Breast epithelium (tissue), 4 donors: ENCODE data around the gene TOB1. TPM values are rescaled to one million over a fixed set of nuclear protein-coding genes. Genes with fewer than 3 reads are reported as not detected.
A peak's percentile ranks its signal among the peaks of the same experiment; 100 is the strongest.

Source experiments
- DNase-seq, 2 donors: peaks; one replicate each; pipeline ENCODE4 v3.0.0-alpha.2; 2019; ENCODE audit warnings: low spot score in 2 of 2
- H3K27ac ChIP-seq, 2 donors: fragments of 200-600 bp; sonication (generic) in 1 of 2; one replicate each; pipeline ENCODE4 v1.5.1; 2016 to 2019; ENCODE audit warnings: mild to moderate bottlenecking in 1 of 2
- H3K27me3 ChIP-seq, 2 donors: fragments of 200-600 bp; sonication (generic) in 1 of 2; one replicate each; pipeline versions ENCODE4 v1.5.1 to v1.6.0; 2017 to 2019; ENCODE audit warnings: control low read depth in 1 of 2, mild to moderate bottlenecking in 1 of 2
- H3K36me3 ChIP-seq: fragments of 200-600 bp; one replicate; pipeline ENCODE4 v1.5.1; 2019
- H3K4me1 ChIP-seq, 2 donors: fragments of 200-600 bp; sonication (generic); one replicate each; pipeline ENCODE4 v1.5.1; 2016 to 2019; ENCODE audit warnings: control low read depth in 1 of 2
- H3K4me3 ChIP-seq, 3 donors: fragments of 200-600 bp; sonication (generic); 1 replicate in 2 of 3; 2 replicates in 1 of 3; pipeline ENCODE4 v1.5.1; 2016 to 2019; ENCODE audit warnings: mild to moderate bottlenecking in 3 of 3, moderate library complexity in 2 of 3
- H3K9me3 ChIP-seq, 2 donors: fragments of 200-600 bp; sonication (generic) in 1 of 2; one replicate each; pipeline ENCODE4 v1.5.1; 2016 to 2019; ENCODE audit warnings: control low read depth in 1 of 2
- POLR2A ChIP-seq: fragments of 450-650 bp; IDR thresholded peaks from one replicate; pipeline ENCODE4 v1.6.1; 2016; ENCODE audit warnings: antibody characterized with exemption, mild to moderate bottlenecking, moderate library complexity
- POLR2AphosphoS5 ChIP-seq, 3 donors: sonication (generic); formaldehyde crosslinking; IDR thresholded peaks; one replicate each; pipeline ENCODE4 v1.6.1; 2017; ENCODE audit warnings: antibody characterized with exemption in 3 of 3
- intact Hi-C: fragments of 100-400 bp; cut with DNase I; formaldehyde crosslinking; loops from one replicate; pipeline ENCODE4 v1.15.1; 2023; ENCODE audit warnings: low total_unique reads
- total RNA-seq, 3 donors: library from RNA; depleted of rRNA; stranded (reverse); fragments of >200 nt; gene quantifications; one replicate each; pipeline ENCODE4 v1.1.0, GENCODE V29; 2016
- TF ChIP-seq, protein P1 (sequence below), 3 donors: fragments of 450-650 bp; IDR thresholded peaks; one replicate each; pipeline ENCODE4 v1.5.1; 2016 to 2017; ENCODE audit warnings: antibody characterized with exemption in 3 of 3, mild to moderate bottlenecking in 3 of 3, moderate library complexity in 3 of 3

Gene TOB1
- total RNA-seq, 3 donors from 2014 or later, result 12.6 to 145 (median 54.1) TPM

DNA sequence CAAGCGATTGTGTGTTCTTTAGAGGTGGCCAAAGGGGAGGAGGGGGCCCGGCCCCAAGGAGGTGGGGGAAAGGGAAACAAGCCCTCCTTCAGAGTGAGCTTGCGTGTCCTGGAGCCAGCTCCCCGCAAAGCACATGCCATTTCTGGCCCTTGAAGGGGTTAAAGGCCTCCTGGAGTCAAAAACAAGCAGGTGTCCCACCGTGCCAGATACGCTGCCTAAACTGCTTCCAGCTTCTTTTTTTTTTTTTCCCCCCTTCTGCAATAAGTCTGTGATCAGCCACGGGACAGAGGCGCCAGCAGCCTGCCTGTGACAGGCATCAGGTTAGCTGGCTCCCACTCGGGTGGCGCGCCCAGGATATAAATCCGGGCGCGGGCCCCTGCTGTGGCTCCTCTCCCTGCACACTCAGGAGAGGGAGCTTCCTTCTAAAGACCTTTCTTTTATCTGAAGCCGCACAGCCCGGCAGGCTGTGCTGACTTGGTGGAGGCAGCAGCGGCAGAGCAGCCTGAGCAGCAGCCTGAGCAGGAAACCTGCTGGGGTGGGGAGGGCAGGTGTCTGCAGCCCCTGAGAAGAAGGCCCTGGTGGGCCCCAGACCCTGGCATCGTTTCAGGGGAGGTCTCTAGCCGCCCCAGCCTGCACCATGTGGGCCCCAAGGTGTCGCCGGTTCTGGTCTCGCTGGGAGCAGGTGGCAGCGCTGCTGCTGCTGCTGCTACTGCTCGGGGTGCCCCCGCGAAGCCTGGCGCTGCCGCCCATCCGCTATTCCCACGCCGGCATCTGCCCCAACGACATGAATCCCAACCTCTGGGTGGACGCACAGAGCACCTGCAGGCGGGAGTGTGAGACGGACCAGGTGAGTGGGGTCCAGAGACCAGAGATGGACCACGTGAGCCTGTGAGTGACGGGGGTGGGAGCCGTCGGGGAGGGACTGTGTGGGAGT, 30.6 kb downstream of the TOB1 start, which contains the start of gene WFIKKN2:
WFIKKN2 (plus strand) TSS at position 286 of the 934 bp plus-strand sequence; CDS start at position 638, 352 bp downstream.
- no peak for DNase-seq
- H3K27ac ChIP-seq, result no peak within 1 kb of the TSS
- intact Hi-C loops, result no loop called here
- no peaks in the 10 kb centered on the region for H3K36me3 ChIP-seq
- H3K9me3 ChIP-seq, result no peaks in the 10 kb centered on the region
- H3K4me1 ChIP-seq, result peaks cover 0 to 7% of the 10 kb centered on the region in 2 donors
- peak within 1 kb of the TSS; percentile 9 to 49 (median 25) for H3K4me3 ChIP-seq
- H3K27me3 ChIP-seq, result no peaks in the 10 kb centered on the region
- TF ChIP-seq POLR2AphosphoS5 (IDR thresholded peaks at IDR 0.05) (no peak), POLR2A (no peak)
- TF ChIP-seq, protein P1, sequence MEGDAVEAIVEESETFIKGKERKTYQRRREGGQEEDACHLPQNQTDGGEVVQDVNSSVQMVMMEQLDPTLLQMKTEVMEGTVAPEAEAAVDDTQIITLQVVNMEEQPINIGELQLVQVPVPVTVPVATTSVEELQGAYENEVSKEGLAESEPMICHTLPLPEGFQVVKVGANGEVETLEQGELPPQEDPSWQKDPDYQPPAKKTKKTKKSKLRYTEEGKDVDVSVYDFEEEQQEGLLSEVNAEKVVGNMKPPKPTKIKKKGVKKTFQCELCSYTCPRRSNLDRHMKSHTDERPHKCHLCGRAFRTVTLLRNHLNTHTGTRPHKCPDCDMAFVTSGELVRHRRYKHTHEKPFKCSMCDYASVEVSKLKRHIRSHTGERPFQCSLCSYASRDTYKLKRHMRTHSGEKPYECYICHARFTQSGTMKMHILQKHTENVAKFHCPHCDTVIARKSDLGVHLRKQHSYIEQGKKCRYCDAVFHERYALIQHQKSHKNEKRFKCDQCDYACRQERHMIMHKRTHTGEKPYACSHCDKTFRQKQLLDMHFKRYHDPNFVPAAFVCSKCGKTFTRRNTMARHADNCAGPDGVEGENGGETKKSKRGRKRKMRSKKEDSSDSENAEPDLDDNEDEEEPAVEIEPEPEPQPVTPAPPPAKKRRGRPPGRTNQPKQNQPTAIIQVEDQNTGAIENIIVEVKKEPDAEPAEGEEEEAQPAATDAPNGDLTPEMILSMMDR (IDR thresholded peaks at IDR 0.05), result no peak

- TF ChIP-seq POLR2AphosphoS5 (IDR thresholded peaks at IDR 0.05) (no peak), POLR2A (no peak)
- TF ChIP-seq, protein P1 (IDR thresholded peaks at IDR 0.05), result no peak
- Histone ChIP-seq H3K27ac (no peak overlapping the region), H3K9me3 (no peaks in the 10 kb centered on the region), H3K27me3 (no peaks in the 10 kb centered on the region), H3K36me3 (no peaks in the 10 kb centered on the region), H3K4me1 (peaks cover 0 to 10% of the 10 kb centered on the region in 2 donors), H3K4me3 (peak overlapping the region; percentile 9 to 49 (median 25))
- no peak for DNase-seq
- intact Hi-C loops, result no loop called here
Observed at GRCh38 chr17:50834429-50835300, 31.5 kb downstream of the TOB1 start.

DNA sequence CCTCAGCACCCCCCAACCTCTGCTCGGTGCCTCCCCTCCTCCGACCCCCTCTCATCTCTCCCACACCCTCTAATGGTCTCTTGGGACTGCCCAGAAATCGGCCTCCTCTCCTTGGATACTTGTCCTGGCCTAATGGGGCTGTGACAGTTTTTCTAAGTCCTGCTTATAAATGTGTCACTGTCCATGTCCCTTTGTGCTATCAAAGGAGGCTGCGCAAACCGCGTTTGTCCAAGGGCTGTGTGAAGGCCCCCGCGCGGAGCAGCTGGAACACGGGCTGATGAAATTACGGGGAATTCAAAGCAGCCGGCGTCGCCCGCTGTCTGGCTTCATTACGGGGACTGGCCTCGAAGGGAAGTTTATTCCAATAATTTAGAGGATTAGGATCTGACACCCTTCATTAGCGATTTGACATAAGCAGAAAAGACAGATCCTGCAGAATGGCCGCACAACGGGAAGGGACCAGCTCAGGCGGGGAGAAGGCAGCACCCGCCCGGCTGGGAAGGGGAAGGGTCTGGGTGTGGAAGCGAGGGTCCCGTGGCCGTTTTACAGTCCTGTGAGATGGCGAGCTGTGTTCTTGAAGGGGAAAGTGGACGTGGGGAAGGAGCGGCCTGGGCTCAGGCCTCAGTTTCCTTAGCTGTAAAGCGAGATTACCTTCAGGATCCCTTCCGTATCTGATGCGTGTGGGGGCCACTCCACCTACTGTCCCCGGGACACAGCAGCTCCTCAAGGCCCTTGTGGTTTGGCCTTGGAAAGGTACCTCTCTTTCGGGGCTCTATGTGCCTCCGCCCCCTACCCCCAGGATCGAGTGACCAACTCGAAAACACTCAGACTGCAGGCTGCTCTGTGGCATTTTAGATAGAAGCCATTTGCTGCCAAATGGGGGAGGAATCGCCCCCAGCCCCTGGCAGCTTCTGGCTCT, 32.4 kb downstream of the TOB1 start:
- Histone ChIP-seq H3K27ac (no peak overlapping the region), H3K36me3 (no peaks in the 10 kb centered on the region), H3K4me1 (peaks cover 0 to 10% of the 10 kb centered on the region in 2 donors), H3K9me3 (no peaks in the 10 kb centered on the region), H3K27me3 (no peaks in the 10 kb centered on the region), H3K4me3 (no peak overlapping the region)
- no peak for DNase-seq
- TF ChIP-seq, protein P1 (IDR thresholded peaks at IDR 0.05), result no peak
- no peak for TF ChIP-seq POLR2A
- no peak for TF ChIP-seq POLR2AphosphoS5 (IDR thresholded peaks at IDR 0.05)
- intact Hi-C loops, result no loop called here

DNA sequence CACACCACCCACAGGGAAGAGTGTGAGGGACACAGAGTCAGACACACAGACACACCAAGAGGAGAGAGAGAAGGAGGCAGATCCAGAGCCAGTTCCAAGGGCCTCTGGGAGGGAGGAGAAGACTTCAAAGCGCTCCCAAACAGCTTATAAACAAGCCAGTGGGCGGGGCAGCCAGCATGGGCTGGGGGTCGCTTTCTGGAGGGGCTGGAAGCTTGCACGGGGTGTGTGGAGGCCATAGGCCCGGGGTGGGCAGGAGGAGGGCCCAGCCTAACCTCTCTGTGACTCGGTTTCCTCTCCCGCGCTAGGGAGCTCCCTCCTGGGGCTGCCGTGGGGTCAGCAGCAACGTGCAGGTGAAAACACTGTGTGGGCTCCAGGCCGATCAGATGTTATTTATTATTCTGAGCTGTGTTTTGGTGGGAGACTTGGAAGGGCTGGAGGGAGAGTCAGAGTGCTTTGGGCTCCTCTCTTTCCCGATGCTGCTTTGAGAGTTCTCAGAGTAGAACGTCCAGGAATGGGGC, 33.2 kb downstream of the TOB1 start:
- no peak overlapping the region for H3K27ac ChIP-seq
- TF ChIP-seq, protein P1 (IDR thresholded peaks at IDR 0.05), result no peak
- no peak for TF ChIP-seq POLR2AphosphoS5 (IDR thresholded peaks at IDR 0.05)
- TF ChIP-seq POLR2A, result no peak
- peaks cover 0 to 10% of the 10 kb centered on the region in 2 donors for H3K4me1 ChIP-seq
- H3K36me3 ChIP-seq, result no peaks in the 10 kb centered on the region
- intact Hi-C loops, result no loop called here
- no peak for DNase-seq
- H3K9me3 ChIP-seq, result no peaks in the 10 kb centered on the region
- H3K4me3 ChIP-seq, result no peak overlapping the region
- H3K27me3 ChIP-seq, result no peaks in the 10 kb centered on the region
